ENCODE data around the gene LDB2. TPM values are rescaled to one million over a fixed set of nuclear protein-coding genes. Genes with fewer than 3 reads are reported as not detected.

LDB2 gene
- total RNA-seq, 2 donors from 2014 or later = 11.4 to 14.5 TPM

DNA sequence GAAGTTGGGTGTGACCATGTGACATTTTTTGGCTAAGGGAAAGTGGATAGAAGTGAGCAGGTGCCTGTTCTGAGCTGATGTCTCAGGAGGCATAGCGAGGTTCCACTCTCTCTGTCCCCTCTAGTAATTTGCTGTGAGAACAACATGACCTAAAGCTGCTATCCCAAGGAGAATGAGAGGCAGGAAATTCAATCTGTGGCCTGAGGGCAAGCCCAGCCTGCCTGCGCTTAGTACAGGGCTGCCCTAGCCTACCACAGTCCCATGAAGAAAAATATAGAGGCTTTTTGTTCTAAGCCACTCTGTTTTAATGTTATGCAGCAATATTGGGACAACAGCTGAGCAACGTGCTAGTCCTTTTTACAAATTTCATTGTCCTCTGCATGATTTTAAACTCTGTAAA lies 193.1 kb downstream of the LDB2 start:
- no peak for DNase-seq
- H3K4me3 Mint-ChIP-seq = no peak overlapping the region
- H3K36me3 Mint-ChIP-seq (ENCODE audit: low read depth) = no peaks in the 10 kb centered on the region
- no peaks in the 10 kb centered on the region for H3K9me3 Mint-ChIP-seq
- H3K4me1 Mint-ChIP-seq = peaks cover 3% of the 10 kb centered on the region
- Histone ChIP-seq H3K9me3 (ENCODE audit: control insufficient read depth, low read length) (no peaks in the 10 kb centered on the region), H3K4me3 (ENCODE audit: low read length) (no peak overlapping the region), H3K27me3 (ENCODE audit: control insufficient read depth, insufficient read depth, low read length, poor library complexity, severe bottlenecking) (no peaks in the 10 kb centered on the region), H3K9ac (ENCODE audit: extremely low read depth, low read length, poor library complexity, severe bottlenecking) (no peak overlapping the region), H3K36me3 (ENCODE audit: control insufficient read depth, insufficient read depth, low read length) (no peaks in the 10 kb centered on the region), H3K4me1 (ENCODE audit: control insufficient read depth, insufficient read depth, low read length) (no peaks in the 10 kb centered on the region), H3K27ac (ENCODE audit: low read depth, low read length) (no peak overlapping the region)
- H3K27ac Mint-ChIP-seq = no peak overlapping the region
- H3K27me3 Mint-ChIP-seq (ENCODE audit: insufficient read depth) = no peaks in the 10 kb centered on the region
- 86 to 95% methylated on average over 2 to 3 of the region's 3 CpGs for WGBS, 2 experiments (ENCODE audit: insufficient coverage in 1 of 2, insufficient read length in 1 of 2)
- TF ChIP-seq, protein P1, sequence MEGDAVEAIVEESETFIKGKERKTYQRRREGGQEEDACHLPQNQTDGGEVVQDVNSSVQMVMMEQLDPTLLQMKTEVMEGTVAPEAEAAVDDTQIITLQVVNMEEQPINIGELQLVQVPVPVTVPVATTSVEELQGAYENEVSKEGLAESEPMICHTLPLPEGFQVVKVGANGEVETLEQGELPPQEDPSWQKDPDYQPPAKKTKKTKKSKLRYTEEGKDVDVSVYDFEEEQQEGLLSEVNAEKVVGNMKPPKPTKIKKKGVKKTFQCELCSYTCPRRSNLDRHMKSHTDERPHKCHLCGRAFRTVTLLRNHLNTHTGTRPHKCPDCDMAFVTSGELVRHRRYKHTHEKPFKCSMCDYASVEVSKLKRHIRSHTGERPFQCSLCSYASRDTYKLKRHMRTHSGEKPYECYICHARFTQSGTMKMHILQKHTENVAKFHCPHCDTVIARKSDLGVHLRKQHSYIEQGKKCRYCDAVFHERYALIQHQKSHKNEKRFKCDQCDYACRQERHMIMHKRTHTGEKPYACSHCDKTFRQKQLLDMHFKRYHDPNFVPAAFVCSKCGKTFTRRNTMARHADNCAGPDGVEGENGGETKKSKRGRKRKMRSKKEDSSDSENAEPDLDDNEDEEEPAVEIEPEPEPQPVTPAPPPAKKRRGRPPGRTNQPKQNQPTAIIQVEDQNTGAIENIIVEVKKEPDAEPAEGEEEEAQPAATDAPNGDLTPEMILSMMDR (conservative IDR thresholded peaks at IDR 0.05) = no peak

DNA sequence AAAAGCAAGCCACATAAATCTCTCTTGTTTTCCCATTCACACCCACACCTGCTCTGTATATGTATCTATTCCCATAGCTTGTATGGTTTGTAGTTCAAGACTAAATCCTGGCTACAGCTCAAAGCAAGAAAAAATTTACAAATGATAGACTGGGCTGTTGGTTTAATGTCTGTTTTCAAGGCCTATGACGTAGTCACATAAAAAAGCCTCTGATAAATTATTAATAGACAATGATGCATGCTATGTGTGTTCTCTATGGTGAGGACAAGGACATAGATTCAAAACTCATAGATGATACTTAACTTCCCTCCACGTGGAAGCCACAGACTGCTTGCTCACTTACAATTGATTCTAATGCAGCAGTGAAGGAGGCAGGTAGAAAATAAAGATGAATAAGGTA lies 194.0 kb downstream of the LDB2 start:
- Histone ChIP-seq H3K4me1 (ENCODE audit: control insufficient read depth, insufficient read depth, low read length) (no peaks in the 10 kb centered on the region), H3K27ac (ENCODE audit: low read depth, low read length) (no peak overlapping the region), H3K9ac (ENCODE audit: extremely low read depth, low read length, poor library complexity, severe bottlenecking) (no peak overlapping the region), H3K4me3 (ENCODE audit: low read length) (no peak overlapping the region), H3K9me3 (ENCODE audit: control insufficient read depth, low read length) (no peaks in the 10 kb centered on the region), H3K36me3 (ENCODE audit: control insufficient read depth, insufficient read depth, low read length) (no peaks in the 10 kb centered on the region), H3K27me3 (ENCODE audit: control insufficient read depth, insufficient read depth, low read length, poor library complexity, severe bottlenecking) (no peaks in the 10 kb centered on the region)
- H3K9me3 Mint-ChIP-seq = no peaks in the 10 kb centered on the region
- WGBS, 2 experiments (ENCODE audit: insufficient coverage in 1 of 2, insufficient read length in 1 of 2) = 96% methylated on average over 2 of the region's 2 CpGs; no CpG with 5 or more reads in 1 of the 2 experiments
- no peak overlapping the region for H3K4me3 Mint-ChIP-seq
- TF ChIP-seq, protein P1 (conservative IDR thresholded peaks at IDR 0.05) = no peak
- DNase-seq = no peak
- H3K27ac Mint-ChIP-seq = no peak overlapping the region
- H3K36me3 Mint-ChIP-seq (ENCODE audit: low read depth) = no peaks in the 10 kb centered on the region
- peaks cover 3% of the 10 kb centered on the region for H3K4me1 Mint-ChIP-seq
- H3K27me3 Mint-ChIP-seq (ENCODE audit: insufficient read depth) = no peaks in the 10 kb centered on the region

DNA sequence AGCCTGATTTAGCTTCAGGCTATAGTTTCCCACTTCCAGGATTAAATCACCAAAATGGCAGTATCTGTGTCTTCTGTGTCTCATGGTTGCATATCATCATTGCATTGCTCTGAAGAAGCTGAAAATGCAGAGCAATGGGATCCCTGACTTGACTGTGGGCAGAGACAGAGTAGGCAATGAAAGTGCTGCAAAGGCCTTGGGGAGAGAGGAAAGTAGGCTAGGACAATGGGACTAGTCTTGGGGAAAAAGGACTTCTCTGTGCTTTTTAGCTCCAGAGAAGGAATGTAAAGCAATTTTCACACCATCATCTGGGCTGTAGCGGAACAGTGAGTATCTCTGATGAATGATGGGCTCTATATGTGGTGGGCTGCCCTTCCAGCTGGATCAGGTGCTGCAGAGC lies 202.5 kb downstream of the LDB2 start:
- TF ChIP-seq, protein P1 (conservative IDR thresholded peaks at IDR 0.05) = no peak

More for the DNA sequence above, 202.5 kb downstream of the LDB2 start:
- Histone ChIP-seq H3K36me3 (ENCODE audit: control insufficient read depth, insufficient read depth, low read length) (no peaks in the 10 kb centered on the region), H3K9me3 (ENCODE audit: control insufficient read depth, low read length) (no peaks in the 10 kb centered on the region), H3K4me3 (ENCODE audit: low read length) (no peak overlapping the region), H3K4me1 (ENCODE audit: control insufficient read depth, insufficient read depth, low read length) (peaks cover 11% of the 10 kb centered on the region), H3K9ac (ENCODE audit: extremely low read depth, low read length, poor library complexity, severe bottlenecking) (no peak overlapping the region), H3K27ac (ENCODE audit: low read depth, low read length) (no peak overlapping the region), H3K27me3 (ENCODE audit: control insufficient read depth, insufficient read depth, low read length, poor library complexity, severe bottlenecking) (no peaks in the 10 kb centered on the region)
- DNase-seq = no peak
- 100% methylated on average over 1 of the region's 1 CpG for WGBS, 2 experiments (ENCODE audit: insufficient coverage in 1 of 2, insufficient read length in 1 of 2)
- Mint-ChIP-seq H3K4me3 (no peak overlapping the region), H3K9me3 (no peaks in the 10 kb centered on the region), H3K4me1 (peaks cover 42% of the 10 kb centered on the region), H3K36me3 (ENCODE audit: low read depth) (no peaks in the 10 kb centered on the region), H3K27ac (peak overlapping the region; percentile 11), H3K27me3 (ENCODE audit: insufficient read depth) (no peaks in the 10 kb centered on the region)
